Vagina (tissue), 2 donors: Measurements from ENCODE around the gene AHR.

ENCODE experiments used
- CTCF ChIP-seq, 3 experiments: fragments of 450-650 bp in 2 of 3; fragments of 200-600 bp in 1 of 3; sonication (generic) in 1 of 3; IDR thresholded peaks; one replicate each; pipeline ENCODE4 v1.5.1; 2017 to 2019; ENCODE audit warnings: antibody characterized with exemption in 3 of 3, mild to moderate bottlenecking in 2 of 3, moderate library complexity in 2 of 3
- POLR2A ChIP-seq, 2 donors: fragments of 450-650 bp; IDR thresholded peaks; one replicate each; pipeline ENCODE4 v1.6.1; 2017; ENCODE audit warnings: antibody characterized with exemption in 2 of 2, mild to moderate bottlenecking in 2 of 2, moderate library complexity in 2 of 2
- POLR2AphosphoS5 ChIP-seq, 2 donors: sonication (generic); formaldehyde crosslinking; IDR thresholded peaks; one replicate each; pipeline ENCODE4 v1.9.0; 2017; ENCODE audit warnings: antibody characterized with exemption in 2 of 2, mild to moderate bottlenecking in 2 of 2, low read depth in 1 of 2; ENCODE audit not compliant: insufficient read depth in 1 of 2

GRCh38 chr7:17342756-17343155 is 44.3 kb downstream of the AHR start:
- TF ChIP-seq POLR2A (IDR thresholded peaks at IDR 0.05) = no peak
- no peak for TF ChIP-seq POLR2AphosphoS5 (IDR thresholded peaks at IDR 0.05; ENCODE audit: insufficient read depth in 1 of 2, low read depth in 1 of 2)
- TF ChIP-seq CTCF (IDR thresholded peaks at IDR 0.05) = no peak
